Osteoblast (primary cell): ENCODE results near the gene HINFP. TPM values are rescaled to one million over a fixed set of nuclear protein-coding genes. Genes with fewer than 3 reads are reported as not detected.

Experiments used
- DNase-seq: peaks from one replicate; pipeline ENCODE4 v3.0.0; 2011; ENCODE audit warnings: low spot score, mixed read lengths; ENCODE audit not compliant: insufficient read length; ENCODE audit errors: missing footprints
- H2AFZ ChIP-seq: 2 replicates; pipeline ENCODE4 v1.6.0; 2011; ENCODE audit warnings: mild to moderate bottlenecking, low read length
- H3K27ac ChIP-seq: 2 replicates; pipeline ENCODE4 v1.5.1; 2011; ENCODE audit warnings: mild to moderate bottlenecking, low read depth, low read length, moderate library complexity
- H3K27me3 ChIP-seq: 2 replicates; pipeline ENCODE4 v1.6.0; 2012; ENCODE audit warnings: mild to moderate bottlenecking, control low read depth, inconsistent platforms, low read length, moderate library complexity; ENCODE audit not compliant: insufficient read depth
- H3K36me3 ChIP-seq: 2 replicates; pipeline ENCODE4 v1.5.1; 2011; ENCODE audit warnings: mild to moderate bottlenecking, low read length, control low read depth, moderate library complexity; ENCODE audit not compliant: insufficient read depth
- H3K4me1 ChIP-seq: 2 replicates; pipeline ENCODE4 v1.5.1; 2011; ENCODE audit warnings: mild to moderate bottlenecking, low read length, control low read depth, moderate library complexity; ENCODE audit not compliant: insufficient read depth
- H3K4me2 ChIP-seq: 2 replicates; pipeline ENCODE4 v1.6.0; 2011; ENCODE audit warnings: mild to moderate bottlenecking, low read length; ENCODE audit not compliant: insufficient read depth
- H3K4me3 ChIP-seq: fragments of 200-600 bp; sonication (generic); 3 replicates; pipeline ENCODE4 v1.5.1; 2012; ENCODE audit warnings: mild to moderate bottlenecking, low read length, inconsistent platforms; ENCODE audit not compliant: insufficient read depth
- H3K79me2 ChIP-seq: 2 replicates; pipeline ENCODE4 v1.6.0; 2012; ENCODE audit warnings: mild to moderate bottlenecking, low read length, control low read depth, inconsistent platforms; ENCODE audit not compliant: insufficient read depth
- H3K9me3 ChIP-seq: 2 replicates; pipeline ENCODE4 v1.5.1; 2011; ENCODE audit warnings: low read depth, low read length, control low read depth
- H4K20me1 ChIP-seq: 2 replicates; pipeline ENCODE4 v1.6.0; 2012; ENCODE audit warnings: mild to moderate bottlenecking, low read length, control low read depth; ENCODE audit not compliant: insufficient read depth
- total RNA-seq: library from RNA; depleted of rRNA; stranded (reverse); fragments of >200 nt; gene quantifications from 2 replicates; pipeline ENCODE4 v1.2.3, GENCODE V29; 2012
- TF ChIP-seq, protein P1 (sequence below): IDR thresholded peaks from 2 replicates; pipeline ENCODE4 v1.5.1; 2011; ENCODE audit warnings: mild to moderate bottlenecking, low read depth, low read length, moderate library complexity; ENCODE audit errors: extremely low read depth

Gene HINFP
- total RNA-seq, 1 donor = 22.8 TPM

DNA sequence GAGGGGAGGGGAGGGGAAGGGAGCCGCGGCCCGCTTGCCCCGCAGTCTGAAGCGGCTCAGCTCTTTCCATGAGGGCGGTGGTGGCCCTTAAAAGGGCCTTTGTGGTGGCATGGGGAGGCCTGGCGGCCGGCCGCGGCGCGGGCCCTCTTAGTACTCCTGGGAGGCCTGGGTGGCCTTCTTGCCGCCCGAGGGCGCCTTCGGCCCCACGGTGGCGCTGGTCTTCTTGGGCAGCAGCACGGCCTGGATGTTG is 26.6 kb upstream of the HINFP start:
- TF ChIP-seq, protein P1, sequence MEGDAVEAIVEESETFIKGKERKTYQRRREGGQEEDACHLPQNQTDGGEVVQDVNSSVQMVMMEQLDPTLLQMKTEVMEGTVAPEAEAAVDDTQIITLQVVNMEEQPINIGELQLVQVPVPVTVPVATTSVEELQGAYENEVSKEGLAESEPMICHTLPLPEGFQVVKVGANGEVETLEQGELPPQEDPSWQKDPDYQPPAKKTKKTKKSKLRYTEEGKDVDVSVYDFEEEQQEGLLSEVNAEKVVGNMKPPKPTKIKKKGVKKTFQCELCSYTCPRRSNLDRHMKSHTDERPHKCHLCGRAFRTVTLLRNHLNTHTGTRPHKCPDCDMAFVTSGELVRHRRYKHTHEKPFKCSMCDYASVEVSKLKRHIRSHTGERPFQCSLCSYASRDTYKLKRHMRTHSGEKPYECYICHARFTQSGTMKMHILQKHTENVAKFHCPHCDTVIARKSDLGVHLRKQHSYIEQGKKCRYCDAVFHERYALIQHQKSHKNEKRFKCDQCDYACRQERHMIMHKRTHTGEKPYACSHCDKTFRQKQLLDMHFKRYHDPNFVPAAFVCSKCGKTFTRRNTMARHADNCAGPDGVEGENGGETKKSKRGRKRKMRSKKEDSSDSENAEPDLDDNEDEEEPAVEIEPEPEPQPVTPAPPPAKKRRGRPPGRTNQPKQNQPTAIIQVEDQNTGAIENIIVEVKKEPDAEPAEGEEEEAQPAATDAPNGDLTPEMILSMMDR = peak; percentile 56
- Histone ChIP-seq H3K36me3 (peaks cover 59% of the 10 kb centered on the region), H3K79me2 (peaks cover 41% of the 10 kb centered on the region), H3K27me3 (no peaks in the 10 kb centered on the region), H3K4me2 (peak overlapping the region; percentile 93), H4K20me1 (peaks cover 15% of the 10 kb centered on the region), H3K4me1 (peaks cover 20% of the 10 kb centered on the region), H3K9me3 (no peaks in the 10 kb centered on the region), H2AFZ (no peak overlapping the region), H3K27ac (peak overlapping the region; percentile 80), H3K4me3 (peak overlapping the region; percentile 88)
- peak; percentile 94 for DNase-seq

DNA sequence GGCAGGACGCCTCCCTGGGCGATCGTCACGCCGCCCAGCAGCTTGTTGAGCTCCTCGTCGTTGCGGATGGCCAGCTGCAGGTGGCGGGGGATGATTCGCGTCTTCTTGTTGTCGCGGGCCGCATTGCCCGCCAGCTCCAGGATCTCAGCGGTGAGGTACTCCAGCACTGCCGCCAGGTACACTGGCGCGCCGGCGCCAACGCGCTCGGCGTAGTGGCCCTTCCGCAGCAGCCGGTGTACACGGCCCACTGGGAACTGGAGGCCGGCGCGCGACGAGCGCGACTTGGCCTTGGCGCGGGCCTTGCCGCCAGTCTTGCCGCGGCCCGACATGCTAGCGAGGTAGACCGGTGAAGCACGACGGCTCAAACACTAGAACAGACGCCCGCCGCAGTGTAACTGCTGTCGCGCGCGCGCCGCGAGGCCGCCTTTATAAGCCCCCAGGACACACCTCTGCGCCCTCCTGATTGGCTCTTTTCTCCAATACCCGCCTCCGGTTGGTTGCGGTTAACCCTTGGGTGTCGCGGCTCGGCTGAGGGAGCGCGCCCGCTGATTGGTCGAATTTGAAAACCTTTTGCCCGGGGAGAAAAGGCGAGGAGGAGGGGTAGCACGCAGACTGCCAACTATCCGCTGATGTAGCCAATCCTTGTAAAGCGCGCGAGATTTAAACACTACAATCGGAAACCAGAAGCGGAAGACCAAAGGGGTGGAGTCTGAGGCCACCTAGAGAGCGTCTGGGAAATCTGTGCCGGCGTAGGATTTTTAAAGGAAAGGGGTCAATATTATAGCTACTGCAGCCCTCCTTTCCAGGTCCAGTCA is 26.1 kb upstream of the HINFP start:
- peak overlapping the region; percentile 55 for H2AFZ ChIP-seq
- TF ChIP-seq, protein P1 = peak; percentile 4
- no peaks in the 10 kb centered on the region for H3K27me3 ChIP-seq
- H3K4me3 ChIP-seq = peak overlapping the region; percentile 88
- H3K9me3 ChIP-seq = no peaks in the 10 kb centered on the region
- peaks cover 15% of the 10 kb centered on the region for H4K20me1 ChIP-seq
- H3K27ac ChIP-seq = peak overlapping the region; percentile 80
- H3K4me1 ChIP-seq = peaks cover 25% of the 10 kb centered on the region
- peak overlapping the region; percentile 93 for H3K4me2 ChIP-seq
- H3K79me2 ChIP-seq = peaks cover 47% of the 10 kb centered on the region
- DNase-seq = peak; percentile 99
- peaks cover 54% of the 10 kb centered on the region for H3K36me3 ChIP-seq

DNA sequence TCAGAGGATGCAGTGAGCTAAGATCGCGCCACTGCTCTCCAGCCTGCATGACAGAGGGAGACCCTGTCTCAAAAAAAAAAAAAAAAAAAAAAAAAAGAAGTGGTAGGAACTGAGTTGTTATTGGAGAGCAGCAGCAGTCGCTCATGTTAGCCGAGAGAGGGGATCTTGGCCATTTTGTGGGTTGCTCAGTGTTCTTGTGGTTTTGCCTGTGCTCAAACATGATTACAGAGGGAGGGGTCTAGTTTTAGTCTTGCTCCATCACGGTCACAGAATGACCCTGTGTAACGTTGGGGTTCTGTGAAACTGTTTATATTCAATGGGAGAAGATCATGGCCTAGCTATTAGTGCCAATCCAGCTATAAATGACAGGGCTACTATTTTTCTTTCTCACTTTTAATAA is 21.7 kb upstream of the HINFP start:
- Histone ChIP-seq H3K4me1 (peaks cover 18% of the 10 kb centered on the region), H3K36me3 (peaks cover 25% of the 10 kb centered on the region), H3K27ac (no peak overlapping the region), H3K9me3 (no peaks in the 10 kb centered on the region), H3K4me3 (no peak overlapping the region), H3K27me3 (no peaks in the 10 kb centered on the region), H2AFZ (no peak overlapping the region), H3K79me2 (peaks cover 24% of the 10 kb centered on the region), H4K20me1 (no peaks in the 10 kb centered on the region), H3K4me2 (peak overlapping the region; percentile 79)
- peak; percentile 44 for DNase-seq
- TF ChIP-seq, protein P1 = no peak

DNA sequence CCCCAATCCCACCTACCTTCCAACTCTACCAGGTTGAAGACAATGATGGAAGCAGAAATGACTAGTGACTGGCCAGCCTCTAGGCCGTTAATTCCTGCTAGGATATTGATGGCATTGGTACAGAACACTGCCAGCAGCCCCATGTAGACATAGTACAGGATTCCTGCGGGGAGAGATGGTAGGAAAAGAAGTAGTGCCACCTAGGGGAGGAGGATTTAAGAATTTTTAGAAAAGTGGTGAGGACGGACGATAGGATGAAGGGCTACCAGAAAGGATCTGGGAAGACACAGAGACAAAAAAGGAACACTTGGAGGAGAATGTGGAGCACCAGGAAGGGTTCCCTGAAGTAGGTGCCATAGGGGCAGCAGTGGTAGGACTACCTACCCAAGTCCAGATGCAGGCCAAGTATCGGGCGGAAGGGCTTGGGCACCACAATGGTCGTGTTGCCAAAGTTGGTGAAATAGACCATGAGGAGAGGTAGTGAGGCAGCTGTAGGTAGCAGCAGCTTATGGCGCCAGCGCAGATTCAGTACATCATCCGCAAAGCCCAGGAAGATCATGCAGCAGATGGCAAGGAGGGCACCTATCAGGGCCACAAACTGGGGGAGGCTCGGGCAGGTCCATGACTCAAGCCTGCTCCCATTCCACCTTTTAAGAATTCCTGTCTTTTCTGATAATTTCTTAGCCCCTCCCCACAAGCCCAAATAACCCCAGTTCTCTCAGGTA is 21.0 kb upstream of the HINFP start:
- peaks cover 18% of the 10 kb centered on the region for H3K4me1 ChIP-seq
- DNase-seq = peak; percentile 91
- TF ChIP-seq, protein P1 = peak; percentile 58
- H3K27me3 ChIP-seq = no peaks in the 10 kb centered on the region
- peak overlapping the region; percentile 79 for H3K4me2 ChIP-seq
- peak overlapping the region; percentile 5 for H2AFZ ChIP-seq
- H3K9me3 ChIP-seq = no peaks in the 10 kb centered on the region
- no peaks in the 10 kb centered on the region for H4K20me1 ChIP-seq
- peak overlapping the region; percentile 91 for H3K4me3 ChIP-seq
- peak overlapping the region; percentile 95 for H3K27ac ChIP-seq
- peaks cover 19% of the 10 kb centered on the region for H3K79me2 ChIP-seq
- H3K36me3 ChIP-seq = peaks cover 25% of the 10 kb centered on the region
